SK-N-SH (cell line): Measurements from ENCODE around the gene ORMDL3. TPM values are rescaled to one million over a fixed set of nuclear protein-coding genes. Genes with fewer than 3 reads are reported as not detected.

ENCODE experiments used
- CTCF ChIA-PET: fragments of 300-600, 350-600 bp; formaldehyde crosslinking; extraction: SDS; loops from one replicate; lab custom pipeline; 2021; lab: Yijun Ruan, JAX
- POLR2A ChIA-PET: fragments of 350-600 bp; sonication (Branson Sonifier 250); formaldehyde crosslinking; extraction: SDS; loops from one replicate; lab custom pipeline; 2020; ENCODE audit warnings: antibody characterized with exemption, inconsistent platforms; lab: Yijun Ruan, JAX
- DNase-seq: peaks from one replicate; pipeline ENCODE4 v3.0.0; 2012
- H2AFZ ChIP-seq: fragments of 200-600 bp; sonication (generic); 2 replicates; pipeline ENCODE4 v1.8.1; 2016; ENCODE audit warnings: antibody characterized with exemption, mild to moderate bottlenecking, low read depth
- H3F3A ChIP-seq: fragments of 200-600 bp; sonication (generic); replicated peaks from 2 replicates; pipeline ENCODE3; 2016; ENCODE audit warnings: antibody characterized with exemption, mild to moderate bottlenecking; ENCODE audit not compliant: insufficient read depth
- H3K27ac ChIP-seq, 2 experiments: fragments of 200-500 bp in 1 of 2; fragments of 200-600 bp in 1 of 2; sonication (Bioruptor generic) in 1 of 2; sonication (generic), shearing (Covaris generic) in 1 of 2; 2 replicates each; pipeline versions ENCODE4 v1.5.1 to v1.6.1; 2014 to 2016; ENCODE audit warnings: low read depth in 2 of 2, inconsistent platforms in 1 of 2, low read length in 1 of 2, mild to moderate bottlenecking in 1 of 2, mixed read lengths in 1 of 2
- H3K27me3 ChIP-seq: fragments of 200-600 bp; sonication (generic), shearing (Covaris generic); 2 replicates; pipeline ENCODE4 v1.6.1; 2016; ENCODE audit warnings: mixed run types; ENCODE audit not compliant: insufficient read depth
- H3K36me3 ChIP-seq, 2 experiments: fragments of 200-500 bp in 1 of 2; fragments of 200-600 bp in 1 of 2; sonication (Bioruptor generic) in 1 of 2; sonication (generic) in 1 of 2; replicated peaks in 1 of 2; 2 replicates each; pipeline versions ENCODE3 to v1.5.1; 2014 to 2016; ENCODE audit warnings: low read length in 1 of 2, mild to moderate bottlenecking in 1 of 2; ENCODE audit not compliant: insufficient read depth in 2 of 2, control insufficient read depth in 1 of 2
- H3K4me1 ChIP-seq, 2 experiments: fragments of 200-500 bp in 1 of 2; fragments of 200-600 bp in 1 of 2; sonication (Bioruptor generic) in 1 of 2; sonication (generic), shearing (Covaris generic) in 1 of 2; 2 replicates each; pipeline versions ENCODE4 v1.5.1 to v1.6.1; 2014 to 2016; ENCODE audit warnings: low read depth in 1 of 2, low read length in 1 of 2, mixed run types in 1 of 2; ENCODE audit not compliant: insufficient read depth in 2 of 2, control insufficient read depth in 1 of 2
- H3K4me2 ChIP-seq: fragments of 200-600 bp; sonication (generic), shearing (Covaris generic); 2 replicates; pipeline ENCODE4 v1.6.1; 2017; ENCODE audit warnings: mixed run types
- H3K4me3 ChIP-seq, 2 experiments: fragments of 200-500 bp in 1 of 2; fragments of 200-600 bp in 1 of 2; sonication (Bioruptor generic) in 1 of 2; sonication (generic), shearing (Covaris generic) in 1 of 2; 2 replicates each; pipeline versions ENCODE4 v1.5.1 to v1.8.1; 2014 to 2016; ENCODE audit warnings: low read depth in 2 of 2, inconsistent platforms in 1 of 2, low read length in 1 of 2, mild to moderate bottlenecking in 1 of 2, mixed read lengths in 1 of 2, moderate library complexity in 1 of 2
- H3K79me2 ChIP-seq: fragments of 200-600 bp; sonication (generic); 2 replicates; pipeline ENCODE4 v1.8.1; 2017; ENCODE audit warnings: mild to moderate bottlenecking; ENCODE audit not compliant: insufficient read depth
- H3K9ac ChIP-seq: fragments of 200-600 bp; sonication (generic); 2 replicates; pipeline ENCODE4 v1.6.1; 2017; ENCODE audit warnings: mixed run types
- H3K9me2 ChIP-seq: fragments of 200-600 bp; sonication (generic); 2 replicates; pipeline ENCODE4 v1.6.1; 2017; ENCODE audit warnings: mixed run types
- H3K9me3 ChIP-seq: fragments of 200-600 bp; sonication (generic); 2 replicates; pipeline ENCODE4 v1.6.1; 2017; ENCODE audit warnings: mixed run types, mild to moderate bottlenecking, moderate library complexity
- H4K20me1 ChIP-seq: fragments of 200-600 bp; sonication (generic); 2 replicates; pipeline ENCODE4 v1.6.1; 2017; ENCODE audit warnings: mild to moderate bottlenecking, mixed run types; ENCODE audit not compliant: insufficient read depth
- ELF1 ChIP-seq: IDR thresholded peaks from 2 replicates; pipeline ENCODE4 v1.4.0; 2012
- EP300 ChIP-seq, 2 experiments: IDR thresholded peaks; 2 replicates each; pipeline versions ENCODE4 v1.4.0 to v1.6.1; 2012; ENCODE audit warnings: borderline replicate concordance in 1 of 2, low read depth in 1 of 2, low read length in 1 of 2
- EZH2phosphoT487 ChIP-seq: fragments of 200-600 bp; sonication (generic); IDR thresholded peaks from 2 replicates; pipeline ENCODE4 v1.6.1; 2017; ENCODE audit warnings: low read depth, mixed run types, mild to moderate bottlenecking, antibody characterized with exemption, moderate library complexity, borderline replicate concordance
- FOSL2 ChIP-seq: IDR thresholded peaks from 2 replicates; pipeline ENCODE4 v1.4.0; 2012; ENCODE audit warnings: low read depth, mild to moderate bottlenecking, moderate library complexity, borderline replicate concordance
- FOXJ3 ChIP-seq: sonication (generic); formaldehyde crosslinking; IDR thresholded peaks from 2 replicates; pipeline ENCODE4 v1.5.1; 2020; ENCODE audit warnings: mild to moderate bottlenecking, missing genetic modification reagents
- NFIC ChIP-seq: IDR thresholded peaks from 2 replicates; pipeline ENCODE4 v1.4.0; 2012; ENCODE audit warnings: borderline replicate concordance
- NRF1 ChIP-seq: IDR thresholded peaks from 2 replicates; pipeline ENCODE4 v1.6.1; 2012; ENCODE audit warnings: low read depth, mild to moderate bottlenecking, low read length
- POLR2AphosphoS5 ChIP-seq: IDR thresholded peaks from 2 replicates; pipeline ENCODE4 v1.6.1; 2012; ENCODE audit warnings: low read depth, low read length
- RAD21 ChIP-seq: IDR thresholded peaks from 2 replicates; pipeline ENCODE4 v1.6.1; 2012; ENCODE audit warnings: mild to moderate bottlenecking, low read length
- RCOR1 ChIP-seq: fragments of 150-350 bp; IDR thresholded peaks from 2 replicates; pipeline ENCODE4 v1.6.1; 2017; ENCODE audit warnings: antibody characterized with exemption, low read length
- RFX5 ChIP-seq: IDR thresholded peaks from 2 replicates; pipeline ENCODE4 v1.6.1; 2012; ENCODE audit warnings: mild to moderate bottlenecking, improper control_type of control experiment, low read length
- SIN3A ChIP-seq: IDR thresholded peaks from 2 replicates; pipeline ENCODE4 v1.6.1; 2012; ENCODE audit warnings: low read depth, mild to moderate bottlenecking, low read length, moderate library complexity, borderline replicate concordance
- SMC3 ChIP-seq: IDR thresholded peaks from 2 replicates; pipeline ENCODE4 v1.6.1; 2012; ENCODE audit warnings: low read depth, low read length, improper control_type of control experiment
- WGBS: methylation state at CpG from one replicate; pipeline ENCODE4 v1.1.6; 2017; ENCODE audit warnings: low lambda C conversion rate; 5-methylcytosine and 5-hydroxymethylcytosine counted together
- polyA plus RNA-seq, 3 experiments: library from polyadenylated mRNA; depleted of rRNA; stranded (reverse); fragments of >200 nt; gene quantifications; 2 replicates each; pipeline ENCODE4 v1.2.3, GENCODE V29; 2012
- TF ChIP-seq, protein P1 (sequence below): fragments of 200-600 bp; sonication (generic); IDR thresholded peaks from 2 replicates; pipeline ENCODE4 v1.6.1; 2017; ENCODE audit warnings: antibody characterized with exemption, mild to moderate bottlenecking, moderate library complexity
- TF ChIP-seq, protein P2 (sequence below): IDR thresholded peaks from 2 replicates; pipeline ENCODE4 v1.4.0; 2012; ENCODE audit warnings: low read depth, borderline replicate concordance
- TF ChIP-seq, protein P3 (sequence below): IDR thresholded peaks from 2 replicates; pipeline ENCODE4; 2012
- TF ChIP-seq, protein P4 (sequence below): fragments of 150-350 bp; IDR thresholded peaks from 2 replicates; pipeline ENCODE4 v1.6.1; 2016; ENCODE audit warnings: mild to moderate bottlenecking, low read depth, low read length
- TF ChIP-seq, protein P5 (sequence below): IDR thresholded peaks from 2 replicates; pipeline ENCODE4 v1.4.0; 2012; ENCODE audit warnings: low read depth
- TF ChIP-seq, protein P6 (sequence below): IDR thresholded peaks from 2 replicates; pipeline ENCODE4 v1.4.0; 2012; ENCODE audit warnings: low read depth, borderline replicate concordance

The ORMDL3 gene
- polyA plus RNA-seq, 1 of the 3 experiments (the other 2 are of a cell fraction) = 27.8 TPM

DNA sequence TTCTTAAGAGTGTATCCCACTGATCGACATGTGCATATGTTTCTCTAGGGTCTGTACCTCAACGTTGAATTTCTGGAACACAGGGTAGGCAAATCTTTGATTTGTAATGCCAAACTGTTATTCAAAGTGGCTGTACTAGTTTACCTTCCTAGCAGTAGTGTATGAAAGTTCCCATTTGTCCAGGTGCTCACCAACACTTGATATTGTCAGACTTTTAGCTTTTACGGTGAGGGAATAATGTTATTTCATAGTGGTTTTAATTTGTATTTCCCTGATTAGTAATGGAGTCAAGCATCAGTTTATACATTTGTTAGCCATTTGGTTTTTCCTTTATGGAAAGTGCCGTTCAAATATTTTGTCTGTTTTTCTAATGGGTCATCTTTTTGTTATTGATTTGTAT lies 29.3 kb downstream of the ORMDL3 start:
- no peak overlapping the region for H3K4me3 ChIP-seq
- H3K36me3 ChIP-seq = no peaks in the 10 kb centered on the region
- no peak overlapping the region for H3K4me2 ChIP-seq
- no peaks in the 10 kb centered on the region for H3K79me2 ChIP-seq
- H3K27me3 ChIP-seq = peaks cover 25% of the 10 kb centered on the region; the same call in 1 of the 2 replicates
- H4K20me1 ChIP-seq = no peaks in the 10 kb centered on the region
- no peaks in the 10 kb centered on the region for H3K9me3 ChIP-seq
- no peaks in the 10 kb centered on the region for H3K4me1 ChIP-seq
- ChIA-PET POLR2A (no interaction called here), CTCF (interaction anchor here (1.5 kb wide), 1 partner anchor 230 kb away, joined by 3 read pairs; the partner anchor contains the start of gene PNMT)
- H3K27ac ChIP-seq = no peak overlapping the region
- H3K9ac ChIP-seq = no peak overlapping the region
- no peak for DNase-seq
- WGBS = 37% methylated on average over 4 of the region's 4 CpGs
- H3K9me2 ChIP-seq = no peaks in the 10 kb centered on the region
- H3F3A ChIP-seq = no peaks in the 10 kb centered on the region
- no peak overlapping the region for H2AFZ ChIP-seq
- no peak for TF ChIP-seq NRF1
- no peak for TF ChIP-seq SIN3A

DNA sequence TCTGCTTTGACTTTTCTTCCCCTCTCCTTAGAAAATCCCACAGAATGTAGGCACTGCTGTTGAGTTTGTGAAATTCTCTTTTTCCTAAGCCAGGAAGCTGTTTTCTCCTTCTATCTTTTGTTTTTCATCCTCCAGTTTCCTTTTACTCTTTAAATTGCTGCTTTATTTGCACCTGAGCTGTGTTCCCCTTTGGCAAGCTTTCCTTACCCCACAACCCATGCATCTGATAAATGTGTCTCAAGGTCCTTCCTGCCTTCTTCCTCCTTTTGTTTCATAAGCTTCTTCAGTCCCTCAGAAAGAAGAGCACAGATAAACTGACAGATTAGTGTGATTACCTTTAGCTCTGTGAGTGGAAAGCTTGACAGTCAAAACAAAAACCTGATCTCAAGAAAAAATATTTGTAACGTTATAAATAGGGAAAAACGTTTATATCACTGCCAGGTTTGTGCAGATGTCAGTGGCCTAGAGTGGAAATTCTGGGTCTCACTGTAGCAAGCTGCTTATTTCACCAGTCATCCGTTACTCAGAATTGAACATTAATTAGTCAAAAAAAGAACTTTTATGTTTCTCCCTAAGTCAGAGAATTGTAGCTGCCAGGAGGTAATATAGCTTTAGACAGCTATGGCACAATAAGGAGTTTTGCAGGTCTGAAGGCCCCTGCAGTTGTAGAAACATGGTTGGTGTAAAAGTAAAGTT lies 32.6 kb downstream of the ORMDL3 start:
- Histone ChIP-seq H3K27me3 (peaks cover 46% of the 10 kb centered on the region; the same call in 1 of the 2 replicates), H2AFZ (no peak overlapping the region), H3K9me3 (no peaks in the 10 kb centered on the region), H3K36me3 (no peaks in the 10 kb centered on the region), H4K20me1 (no peaks in the 10 kb centered on the region), H3K27ac (no peak overlapping the region), H3F3A (no peaks in the 10 kb centered on the region), H3K4me3 (no peak overlapping the region), H3K4me2 (no peak overlapping the region), H3K9me2 (no peaks in the 10 kb centered on the region), H3K4me1 (no peaks in the 10 kb centered on the region), H3K79me2 (no peaks in the 10 kb centered on the region), H3K9ac (no peak overlapping the region)
- CTCF ChIA-PET = interaction anchor here (0.8 to 2.9 kb wide), 3 partner anchors 22 to 164 kb away, joined by 4 to 11 read pairs (median 4); partner anchors contain the start of genes MIEN1 and PSMD3
- POLR2A ChIA-PET = no interaction called here
- 9% methylated on average over 3 of the region's 3 CpGs for WGBS
- DNase-seq = no peak
- TF ChIP-seq, protein P1, sequence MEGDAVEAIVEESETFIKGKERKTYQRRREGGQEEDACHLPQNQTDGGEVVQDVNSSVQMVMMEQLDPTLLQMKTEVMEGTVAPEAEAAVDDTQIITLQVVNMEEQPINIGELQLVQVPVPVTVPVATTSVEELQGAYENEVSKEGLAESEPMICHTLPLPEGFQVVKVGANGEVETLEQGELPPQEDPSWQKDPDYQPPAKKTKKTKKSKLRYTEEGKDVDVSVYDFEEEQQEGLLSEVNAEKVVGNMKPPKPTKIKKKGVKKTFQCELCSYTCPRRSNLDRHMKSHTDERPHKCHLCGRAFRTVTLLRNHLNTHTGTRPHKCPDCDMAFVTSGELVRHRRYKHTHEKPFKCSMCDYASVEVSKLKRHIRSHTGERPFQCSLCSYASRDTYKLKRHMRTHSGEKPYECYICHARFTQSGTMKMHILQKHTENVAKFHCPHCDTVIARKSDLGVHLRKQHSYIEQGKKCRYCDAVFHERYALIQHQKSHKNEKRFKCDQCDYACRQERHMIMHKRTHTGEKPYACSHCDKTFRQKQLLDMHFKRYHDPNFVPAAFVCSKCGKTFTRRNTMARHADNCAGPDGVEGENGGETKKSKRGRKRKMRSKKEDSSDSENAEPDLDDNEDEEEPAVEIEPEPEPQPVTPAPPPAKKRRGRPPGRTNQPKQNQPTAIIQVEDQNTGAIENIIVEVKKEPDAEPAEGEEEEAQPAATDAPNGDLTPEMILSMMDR = no peak
- TF ChIP-seq RFX5 (no peak), NFIC (no peak), SMC3 (no peak), RAD21 (no peak), FOXJ3 (CRISPR knock-in tag) (no peak), FOSL2 (no peak), EP300 (IDR thresholded peaks at IDR 0.05; ENCODE audit: borderline replicate concordance in 1 of 2, low read depth in 1 of 2, low read length in 1 of 2) (no peak), EZH2phosphoT487 (no peak), RCOR1 (no peak), ELF1 (no peak), NRF1 (no peak), POLR2AphosphoS5 (no peak)
- TF ChIP-seq, protein P2, sequence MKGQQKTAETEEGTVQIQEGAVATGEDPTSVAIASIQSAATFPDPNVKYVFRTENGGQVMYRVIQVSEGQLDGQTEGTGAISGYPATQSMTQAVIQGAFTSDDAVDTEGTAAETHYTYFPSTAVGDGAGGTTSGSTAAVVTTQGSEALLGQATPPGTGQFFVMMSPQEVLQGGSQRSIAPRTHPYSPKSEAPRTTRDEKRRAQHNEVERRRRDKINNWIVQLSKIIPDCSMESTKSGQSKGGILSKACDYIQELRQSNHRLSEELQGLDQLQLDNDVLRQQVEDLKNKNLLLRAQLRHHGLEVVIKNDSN = no peak
- TF ChIP-seq, protein P3, sequence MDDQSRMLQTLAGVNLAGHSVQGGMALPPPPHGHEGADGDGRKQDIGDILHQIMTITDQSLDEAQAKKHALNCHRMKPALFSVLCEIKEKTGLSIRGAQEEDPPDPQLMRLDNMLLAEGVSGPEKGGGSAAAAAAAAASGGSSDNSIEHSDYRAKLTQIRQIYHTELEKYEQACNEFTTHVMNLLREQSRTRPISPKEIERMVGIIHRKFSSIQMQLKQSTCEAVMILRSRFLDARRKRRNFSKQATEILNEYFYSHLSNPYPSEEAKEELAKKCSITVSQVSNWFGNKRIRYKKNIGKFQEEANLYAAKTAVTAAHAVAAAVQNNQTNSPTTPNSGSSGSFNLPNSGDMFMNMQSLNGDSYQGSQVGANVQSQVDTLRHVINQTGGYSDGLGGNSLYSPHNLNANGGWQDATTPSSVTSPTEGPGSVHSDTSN = no peak
- TF ChIP-seq, protein P4, sequence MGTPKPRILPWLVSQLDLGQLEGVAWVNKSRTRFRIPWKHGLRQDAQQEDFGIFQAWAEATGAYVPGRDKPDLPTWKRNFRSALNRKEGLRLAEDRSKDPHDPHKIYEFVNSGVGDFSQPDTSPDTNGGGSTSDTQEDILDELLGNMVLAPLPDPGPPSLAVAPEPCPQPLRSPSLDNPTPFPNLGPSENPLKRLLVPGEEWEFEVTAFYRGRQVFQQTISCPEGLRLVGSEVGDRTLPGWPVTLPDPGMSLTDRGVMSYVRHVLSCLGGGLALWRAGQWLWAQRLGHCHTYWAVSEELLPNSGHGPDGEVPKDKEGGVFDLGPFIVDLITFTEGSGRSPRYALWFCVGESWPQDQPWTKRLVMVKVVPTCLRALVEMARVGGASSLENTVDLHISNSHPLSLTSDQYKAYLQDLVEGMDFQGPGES = no peak
- TF ChIP-seq, protein P5, sequence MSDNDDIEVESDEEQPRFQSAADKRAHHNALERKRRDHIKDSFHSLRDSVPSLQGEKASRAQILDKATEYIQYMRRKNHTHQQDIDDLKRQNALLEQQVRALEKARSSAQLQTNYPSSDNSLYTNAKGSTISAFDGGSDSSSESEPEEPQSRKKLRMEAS = no peak
- TF ChIP-seq, protein P6, sequence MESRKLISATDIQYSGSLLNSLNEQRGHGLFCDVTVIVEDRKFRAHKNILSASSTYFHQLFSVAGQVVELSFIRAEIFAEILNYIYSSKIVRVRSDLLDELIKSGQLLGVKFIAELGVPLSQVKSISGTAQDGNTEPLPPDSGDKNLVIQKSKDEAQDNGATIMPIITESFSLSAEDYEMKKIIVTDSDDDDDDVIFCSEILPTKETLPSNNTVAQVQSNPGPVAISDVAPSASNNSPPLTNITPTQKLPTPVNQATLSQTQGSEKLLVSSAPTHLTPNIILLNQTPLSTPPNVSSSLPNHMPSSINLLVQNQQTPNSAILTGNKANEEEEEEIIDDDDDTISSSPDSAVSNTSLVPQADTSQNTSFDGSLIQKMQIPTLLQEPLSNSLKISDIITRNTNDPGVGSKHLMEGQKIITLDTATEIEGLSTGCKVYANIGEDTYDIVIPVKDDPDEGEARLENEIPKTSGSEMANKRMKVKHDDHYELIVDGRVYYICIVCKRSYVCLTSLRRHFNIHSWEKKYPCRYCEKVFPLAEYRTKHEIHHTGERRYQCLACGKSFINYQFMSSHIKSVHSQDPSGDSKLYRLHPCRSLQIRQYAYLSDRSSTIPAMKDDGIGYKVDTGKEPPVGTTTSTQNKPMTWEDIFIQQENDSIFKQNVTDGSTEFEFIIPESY = no peak
